Thoracic aorta endothelial cell (primary cell): Measurements from ENCODE around the gene PYGL. TPM values are rescaled to one million over a fixed set of nuclear protein-coding genes. Genes with fewer than 3 reads are reported as not detected.

Experiments used
- total RNA-seq: library from RNA; depleted of rRNA; stranded (reverse); fragments of >200 nt; gene quantifications from 2 replicates; pipeline ENCODE4 v1.2.3, GENCODE V29; 2012

PYGL gene
- total RNA-seq, result 126 and 141 TPM in 2 replicates

GRCh38 chr14:50943943-50944646, at the start of gene PYGL:
TSS of gene PYGL (minus strand) at chr14:50944483. CDS start at chr14:50944403, 80 bp downstream.

GRCh38 chr14:50871914-50872732, 72.2 kb downstream of the PYGL start, which contains the start of gene ABHD12B:
TSS of gene ABHD12B (plus strand) at chr14:50872053. CDS start at chr14:50872175, 122 bp downstream.

Other genes starting within 250 kb of the PYGL start
- 64.3 and 69.2 TPM in 2 replicates for gene NIN, start 113.3 kb downstream of the PYGL start, total RNA-seq
- not detected in 2 replicates for gene ABHD12B, start 72.4 kb downstream of the PYGL start, total RNA-seq
- gene TRIM9, start 150.6 kb upstream of the PYGL start, total RNA-seq, result under 0.01 and 0.43 TPM in 2 replicates